ENCODE results near the gene IQCK. TPM values are rescaled to one million over a fixed set of nuclear protein-coding genes. Genes with fewer than 3 reads are reported as not detected.

IQCK gene
- total RNA-seq, 2 donors from 2014 or later, result 2.3 TPM

- DNase-seq (ENCODE audit: low spot score in 2 of 2) (peak in 1 of 2 donors; percentile 43), ATAC-seq (peak; percentile 51 to 78)
- Mint-ChIP-seq H3K36me3 (no peaks in the 10 kb centered on the region), H3K9me3 (no peaks in the 10 kb centered on the region), H3K27ac (no peak within 1 kb of the TSS)
Observed at GRCh38 chr16:19884611-19885450, 166.8 kb downstream of the IQCK start, which contains the start of gene GPRC5B. GPRC5B (minus strand) TSS chr16:19884848; CDS start chr16:19872845, 12,003 bp downstream.

DNA sequence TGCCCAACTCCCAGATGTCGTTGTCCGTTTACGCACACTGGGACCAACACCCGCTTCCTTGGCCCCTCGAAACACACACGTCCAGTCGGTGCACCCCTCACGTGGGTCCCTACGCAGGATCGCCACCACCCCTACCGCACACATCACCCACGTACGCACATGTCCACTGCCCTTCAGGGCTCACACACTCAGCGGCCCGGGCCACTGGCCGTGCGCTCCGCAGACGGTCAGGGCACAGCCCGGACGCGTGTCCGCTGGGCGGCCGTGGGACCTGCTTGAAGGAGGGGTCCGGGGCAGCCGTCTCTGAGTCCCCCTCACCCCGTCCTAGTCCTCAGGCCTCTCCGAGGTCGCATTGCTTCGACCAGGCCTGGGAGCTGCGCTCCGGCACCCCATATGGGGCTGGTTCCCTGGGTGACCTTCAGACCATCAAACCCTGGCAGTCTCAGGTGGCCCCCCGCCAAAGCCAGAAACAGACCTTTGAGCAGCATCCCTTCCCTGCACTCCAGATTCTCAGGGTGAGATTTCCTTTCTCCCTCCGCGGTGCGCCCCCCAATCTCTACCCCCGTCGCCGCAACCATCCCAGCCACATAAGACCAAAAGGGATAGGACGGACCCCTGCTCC lies 167.5 kb downstream of the IQCK start:
- DNase-seq (ENCODE audit: low spot score in 2 of 2) (no peak), ATAC-seq (peak; percentile 10 to 11)
- Mint-ChIP-seq H3K9me3 (no peaks in the 10 kb centered on the region), H3K36me3 (no peaks in the 10 kb centered on the region), H3K27ac (no peak overlapping the region)

GRCh38 chr16:19886073-19886941 lies 168.2 kb downstream of the IQCK start:
- peak; percentile 55 to 68 for ATAC-seq
- peak overlapping the region in 1 of 2 donors; percentile 30 for H3K27ac Mint-ChIP-seq
- H3K36me3 Mint-ChIP-seq, result no peaks in the 10 kb centered on the region
- DNase-seq (ENCODE audit: low spot score in 2 of 2), result peak; percentile 73 to 87
- no peaks in the 10 kb centered on the region for H3K9me3 Mint-ChIP-seq

DNA sequence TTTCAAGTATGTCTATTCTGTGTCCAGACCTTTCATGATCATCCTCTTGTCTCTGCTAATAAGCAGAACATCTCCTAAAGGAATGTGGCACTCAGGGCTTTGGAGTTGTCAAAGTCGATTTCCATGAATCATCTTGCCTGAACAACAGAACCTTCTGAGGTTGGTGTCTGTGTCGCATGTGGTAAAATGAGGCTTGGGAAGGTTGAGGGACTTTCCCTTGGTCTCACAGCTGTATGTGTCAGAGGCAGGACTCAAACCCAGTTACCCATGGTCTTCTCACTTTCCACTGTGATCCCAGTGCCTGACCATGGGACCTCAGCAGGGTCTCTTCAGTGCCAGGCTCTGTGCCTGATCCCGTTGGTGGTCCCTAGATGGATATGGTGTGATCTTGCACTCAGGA lies 170.8 kb downstream of the IQCK start:
- no peaks in the 10 kb centered on the region for H3K9me3 Mint-ChIP-seq
- no peaks in the 10 kb centered on the region for H3K36me3 Mint-ChIP-seq
- H3K27ac Mint-ChIP-seq, result no peak overlapping the region
- DNase-seq (ENCODE audit: low spot score in 2 of 2) (no peak), ATAC-seq (peak in 1 of 2 donors; percentile 72)

GRCh38 chr16:19890901-19891300 lies 172.8 kb downstream of the IQCK start:
- Mint-ChIP-seq H3K36me3 (no peaks in the 10 kb centered on the region), H3K27ac (no peak overlapping the region), H3K9me3 (no peaks in the 10 kb centered on the region)
- DNase-seq (ENCODE audit: low spot score in 2 of 2) (no peak), ATAC-seq (no peak)

- Mint-ChIP-seq H3K27ac (no peak overlapping the region), H3K9me3 (no peaks in the 10 kb centered on the region), H3K36me3 (no peaks in the 10 kb centered on the region)
- ATAC-seq, result no peak
- no peak for DNase-seq (ENCODE audit: low spot score in 2 of 2)
Observed at GRCh38 chr16:19892902-19893301, 174.8 kb downstream of the IQCK start.

DNA sequence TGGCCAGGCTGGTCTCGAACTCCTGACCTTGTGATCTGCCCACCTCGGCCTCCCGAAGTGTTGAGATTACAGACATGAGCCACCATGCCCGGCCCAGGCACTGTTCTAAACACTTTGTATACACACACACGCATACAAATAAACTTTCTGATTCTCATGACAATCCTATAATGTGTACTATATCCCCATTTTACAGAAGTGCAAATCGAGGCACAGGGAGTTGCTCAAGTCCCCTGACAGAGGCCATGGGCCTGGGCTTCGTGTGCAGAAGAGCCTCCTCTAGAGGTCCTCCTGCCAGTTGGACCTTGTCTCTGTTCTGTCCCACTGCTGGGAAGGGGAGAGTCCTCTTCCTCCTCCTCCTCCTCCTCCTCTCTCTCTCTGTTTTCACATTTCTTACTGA lies 176.5 kb downstream of the IQCK start:
- ATAC-seq, result no peak
- Mint-ChIP-seq H3K36me3 (no peaks in the 10 kb centered on the region), H3K27ac (no peak overlapping the region), H3K9me3 (no peaks in the 10 kb centered on the region)
- no peak for DNase-seq (ENCODE audit: low spot score in 2 of 2)

DNA sequence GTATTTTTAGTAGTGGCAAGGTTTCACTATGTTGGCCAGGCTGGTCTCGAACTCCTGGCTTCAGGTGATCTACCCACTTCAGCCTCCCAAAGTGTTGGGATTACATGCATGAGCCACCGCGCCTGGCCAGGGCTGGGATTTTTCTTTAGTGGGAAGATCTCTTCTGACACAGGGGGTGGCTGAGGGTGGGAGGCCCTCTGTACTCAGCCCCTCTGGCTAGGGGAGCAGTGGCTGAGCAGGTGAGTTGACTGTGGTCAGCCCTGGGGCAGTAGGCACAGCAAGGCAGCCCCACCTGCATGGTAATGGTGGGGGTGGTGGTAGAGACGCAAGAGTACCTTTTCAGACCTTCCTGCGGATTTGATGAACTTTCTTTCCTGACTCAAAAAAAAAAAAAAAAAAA lies 178.9 kb downstream of the IQCK start:
- Mint-ChIP-seq H3K36me3 (no peaks in the 10 kb centered on the region), H3K9me3 (no peaks in the 10 kb centered on the region), H3K27ac (no peak overlapping the region)
- ATAC-seq (no peak), DNase-seq (ENCODE audit: low spot score in 2 of 2) (no peak)

GRCh38 chr16:19898166-19898565 lies 180.1 kb downstream of the IQCK start:
- no peaks in the 10 kb centered on the region for H3K9me3 Mint-ChIP-seq
- no peak for ATAC-seq
- no peaks in the 10 kb centered on the region for H3K36me3 Mint-ChIP-seq
- no peak for DNase-seq (ENCODE audit: low spot score in 2 of 2)
- H3K27ac Mint-ChIP-seq, result no peak overlapping the region

GRCh38 chr16:19898924-19899604 lies 181.0 kb downstream of the IQCK start:
- ATAC-seq (peak; percentile 59 to 63), DNase-seq (ENCODE audit: low spot score in 2 of 2) (peak in 1 of 2 donors; percentile 60)
- Mint-ChIP-seq H3K27ac (no peak overlapping the region), H3K36me3 (no peaks in the 10 kb centered on the region), H3K9me3 (no peaks in the 10 kb centered on the region)

DNA sequence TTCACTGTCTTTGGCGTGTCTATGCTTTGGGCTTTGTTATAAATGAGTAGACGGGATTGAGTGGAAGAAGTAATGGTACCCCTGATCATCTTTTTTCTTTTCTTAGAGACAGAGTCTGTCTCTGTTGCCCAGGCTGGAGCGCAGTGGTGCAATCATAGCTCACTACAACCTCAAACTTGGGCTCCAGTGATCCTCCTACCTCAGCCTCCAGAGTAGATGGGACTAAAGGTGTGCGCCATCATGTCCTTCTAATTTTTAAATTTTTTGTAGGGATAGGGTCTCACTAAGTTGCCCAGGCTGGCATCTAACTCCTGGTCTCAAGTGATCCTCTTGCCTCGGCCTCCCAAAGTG lies 181.5 kb downstream of the IQCK start:
- DNase-seq (ENCODE audit: low spot score in 2 of 2) (no peak), ATAC-seq (no peak)
- Mint-ChIP-seq H3K9me3 (no peaks in the 10 kb centered on the region), H3K36me3 (no peaks in the 10 kb centered on the region), H3K27ac (no peak overlapping the region)

DNA sequence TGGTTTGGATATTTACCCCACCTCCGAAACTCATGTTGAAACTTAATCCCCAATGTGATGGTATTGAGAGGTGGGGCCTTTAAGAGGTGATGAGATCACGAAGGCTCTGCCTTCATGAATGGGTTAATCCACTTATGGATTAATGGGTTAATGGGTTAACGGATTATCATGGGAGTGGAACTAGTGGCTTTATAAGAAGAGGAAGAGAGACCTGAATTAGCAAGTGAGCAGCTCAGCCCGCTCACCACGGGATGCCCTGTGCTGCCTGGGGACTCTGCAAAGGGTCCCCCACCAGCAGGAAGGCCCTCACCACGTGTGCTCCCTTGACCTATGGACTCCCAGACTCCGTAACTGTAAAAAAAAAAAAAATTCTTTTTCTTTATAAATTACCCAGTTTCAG lies 183.1 kb downstream of the IQCK start:
- no peaks in the 10 kb centered on the region for H3K9me3 Mint-ChIP-seq
- ATAC-seq (no peak), DNase-seq (ENCODE audit: low spot score in 2 of 2) (no peak)
- no peaks in the 10 kb centered on the region for H3K36me3 Mint-ChIP-seq
- no peak overlapping the region for H3K27ac Mint-ChIP-seq

DNA sequence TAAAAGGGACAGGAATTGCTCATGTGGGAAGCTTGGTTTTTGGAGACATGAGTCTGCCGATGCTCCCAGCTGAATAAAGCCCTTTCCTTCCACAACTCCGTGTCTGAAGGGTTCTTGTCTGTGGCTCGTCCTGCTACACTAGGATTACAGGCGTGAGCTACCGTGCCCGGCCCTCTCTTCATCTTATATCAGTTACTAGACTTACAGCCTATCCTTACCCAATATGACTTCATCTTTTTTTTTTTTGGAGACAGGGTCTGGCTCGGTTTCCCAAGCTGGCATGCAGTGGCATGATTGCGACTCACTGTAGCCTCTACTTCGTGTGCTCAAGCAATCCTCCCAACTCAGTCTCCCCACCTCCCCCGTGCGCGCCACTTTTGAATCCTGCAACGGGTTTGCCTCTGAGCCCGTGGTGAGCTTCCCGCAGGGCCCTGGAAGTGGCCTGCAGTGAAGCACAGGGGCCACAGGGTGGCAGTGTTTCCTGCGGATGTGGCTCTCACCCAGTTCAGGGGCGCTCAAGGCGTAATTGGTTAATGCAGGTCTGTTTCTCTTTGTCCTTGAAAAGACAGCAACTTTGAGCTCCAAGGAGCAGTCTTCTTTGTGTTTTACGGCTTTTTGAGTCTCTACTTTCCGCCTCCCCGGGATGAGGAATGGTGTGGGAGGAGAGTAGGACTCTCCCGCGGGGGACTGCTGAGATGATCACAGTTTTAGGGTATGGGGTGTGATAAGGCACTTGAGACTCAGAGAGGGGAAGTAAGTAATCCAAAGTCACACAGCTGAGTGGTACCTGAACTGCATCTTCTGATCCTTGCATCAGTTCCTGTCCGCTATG lies 189.3 kb downstream of the IQCK start:
- no peaks in the 10 kb centered on the region for H3K9me3 Mint-ChIP-seq
- no peaks in the 10 kb centered on the region for H3K36me3 Mint-ChIP-seq
- H3K27ac Mint-ChIP-seq, result no peak overlapping the region

More for the DNA sequence above, 189.3 kb downstream of the IQCK start:
- peak; percentile 68 to 81 for DNase-seq (ENCODE audit: low spot score in 2 of 2)
- peak; percentile 89 to 97 for ATAC-seq

Data from activated naive CD4-positive, alpha-beta T cell treated with anti-CD3 and anti-CD28 coated beads, Interleukin-2, amount 50 U/mL, for 72 hours (primary cell).